GM12873 (cell line): ENCODE results near the gene RTKN2.

Experiments
- TF ChIP-seq, protein P1 (sequence below): IDR thresholded peaks from 2 replicates; pipeline ENCODE4 v1.5.1; 2012; ENCODE audit warnings: low read depth, mild to moderate bottlenecking, moderate library complexity, low read length, control low read depth; ENCODE audit not compliant: insufficient read depth; ENCODE audit errors: missing control alignments

The RTKN2 gene

GRCh38 chr10:62253704-62254103 is 14.9 kb downstream of the RTKN2 start:
- TF ChIP-seq, protein P1, sequence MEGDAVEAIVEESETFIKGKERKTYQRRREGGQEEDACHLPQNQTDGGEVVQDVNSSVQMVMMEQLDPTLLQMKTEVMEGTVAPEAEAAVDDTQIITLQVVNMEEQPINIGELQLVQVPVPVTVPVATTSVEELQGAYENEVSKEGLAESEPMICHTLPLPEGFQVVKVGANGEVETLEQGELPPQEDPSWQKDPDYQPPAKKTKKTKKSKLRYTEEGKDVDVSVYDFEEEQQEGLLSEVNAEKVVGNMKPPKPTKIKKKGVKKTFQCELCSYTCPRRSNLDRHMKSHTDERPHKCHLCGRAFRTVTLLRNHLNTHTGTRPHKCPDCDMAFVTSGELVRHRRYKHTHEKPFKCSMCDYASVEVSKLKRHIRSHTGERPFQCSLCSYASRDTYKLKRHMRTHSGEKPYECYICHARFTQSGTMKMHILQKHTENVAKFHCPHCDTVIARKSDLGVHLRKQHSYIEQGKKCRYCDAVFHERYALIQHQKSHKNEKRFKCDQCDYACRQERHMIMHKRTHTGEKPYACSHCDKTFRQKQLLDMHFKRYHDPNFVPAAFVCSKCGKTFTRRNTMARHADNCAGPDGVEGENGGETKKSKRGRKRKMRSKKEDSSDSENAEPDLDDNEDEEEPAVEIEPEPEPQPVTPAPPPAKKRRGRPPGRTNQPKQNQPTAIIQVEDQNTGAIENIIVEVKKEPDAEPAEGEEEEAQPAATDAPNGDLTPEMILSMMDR, result no peak

GRCh38 chr10:62252051-62252450 is 16.6 kb downstream of the RTKN2 start:
- TF ChIP-seq, protein P1, result no peak

DNA sequence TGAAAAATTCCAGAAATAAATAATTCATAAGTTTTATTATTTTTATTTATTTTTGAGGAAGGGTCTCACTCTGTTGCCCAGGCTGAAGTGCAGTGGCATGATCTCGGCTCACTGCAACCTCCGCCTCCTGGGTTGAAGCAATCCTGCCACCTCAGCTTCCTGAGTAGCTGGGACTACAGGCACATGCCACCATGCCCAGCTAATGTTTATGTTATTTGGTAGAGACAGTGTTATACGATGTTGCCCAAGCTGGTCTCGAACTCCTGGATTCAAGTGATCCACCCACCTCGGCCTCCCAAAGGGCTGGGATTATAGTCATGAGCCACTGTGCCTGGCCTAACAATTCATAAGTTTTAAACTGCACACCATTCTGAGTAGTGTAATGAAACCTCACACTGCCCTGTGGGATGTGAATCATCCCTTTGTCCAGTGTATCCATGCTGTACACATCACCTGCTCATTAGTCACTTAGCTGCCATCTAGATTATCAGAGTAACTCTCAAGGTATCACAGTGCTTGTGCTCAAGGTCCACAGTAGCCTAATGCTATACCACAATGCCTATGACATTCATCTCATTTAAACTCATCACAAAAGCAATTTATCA is 17.9 kb downstream of the RTKN2 start:
- TF ChIP-seq, protein P1, result no peak

DNA sequence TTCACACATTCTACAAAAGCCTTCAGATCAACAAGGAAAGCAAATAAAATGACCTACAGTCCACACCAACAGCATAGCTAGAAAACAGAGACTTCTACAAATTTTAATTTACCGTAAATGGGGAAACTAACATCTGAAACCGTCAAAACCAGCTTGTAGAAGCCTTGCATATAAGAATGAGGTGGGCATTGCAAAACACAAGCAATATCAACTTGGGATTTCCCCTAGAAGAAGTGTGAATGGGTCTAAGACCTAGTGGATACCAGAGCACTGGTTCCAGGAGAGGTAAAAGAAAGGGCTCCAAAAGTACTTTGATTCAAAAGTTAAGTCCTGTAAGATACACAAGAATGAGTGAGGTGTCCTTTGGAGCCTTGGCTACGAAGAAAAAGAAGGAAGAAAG is 18.7 kb downstream of the RTKN2 start:
- TF ChIP-seq, protein P1, result no peak

- TF ChIP-seq, protein P1, result peak; percentile 14
These were observed 20.2 kb downstream of the RTKN2 start for GRCh38 chr10:62248465-62248864.

DNA sequence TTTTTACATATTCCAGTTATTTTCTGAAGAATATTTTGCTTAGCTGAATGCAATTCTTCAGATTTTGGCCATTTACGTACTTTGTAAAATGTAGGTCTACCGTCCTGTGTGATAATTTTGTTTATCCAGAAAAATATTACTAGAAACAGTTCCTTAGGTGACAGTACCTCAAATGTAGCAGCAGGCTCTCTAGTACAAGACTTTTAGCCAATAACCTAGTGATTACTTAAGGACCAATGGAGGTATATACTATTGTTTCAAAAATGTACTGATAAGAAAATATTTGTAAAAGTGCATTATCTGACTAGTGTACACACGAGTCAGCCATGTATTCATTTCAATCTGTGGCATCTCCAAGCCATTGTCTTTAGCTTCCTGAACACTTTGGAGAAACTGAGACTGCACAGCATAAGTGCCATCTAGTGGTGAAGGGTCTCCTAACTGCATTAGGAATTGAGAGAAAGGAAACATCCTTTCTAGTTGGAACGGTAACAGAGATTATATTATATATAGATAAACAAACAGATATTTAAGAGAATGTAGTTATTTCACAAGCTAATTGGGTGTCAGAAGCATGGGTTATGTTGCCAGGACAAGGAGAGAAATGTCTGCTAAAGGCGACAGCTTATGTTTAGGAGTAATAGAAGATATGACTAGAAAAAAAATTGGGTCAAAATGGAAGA is 23.7 kb downstream of the RTKN2 start:
- TF ChIP-seq, protein P1, result peak; percentile 78

- TF ChIP-seq, protein P1, result no peak
These were observed 24.6 kb downstream of the RTKN2 start for GRCh38 chr10:62244088-62244487.
